ENCODE data around the gene ABLIM2.

The ABLIM2 gene

GRCh38 chr4:8135666-8136065 lies 22.9 kb downstream of the ABLIM2 start:
- no peak for DNase-seq

GRCh38 chr4:8133897-8134563 lies 24.6 kb downstream of the ABLIM2 start:
- no peak for DNase-seq

- DNase-seq, result no peak
Measured at GRCh38 chr4:8132947-8133705, 25.5 kb downstream of the ABLIM2 start.

GRCh38 chr4:8132400-8132799 lies 26.2 kb downstream of the ABLIM2 start:
- DNase-seq, result no peak

GRCh38 chr4:8131826-8132225 lies 26.8 kb downstream of the ABLIM2 start:
- no peak for DNase-seq

GRCh38 chr4:8131210-8131609 lies 27.4 kb downstream of the ABLIM2 start:
- no peak for DNase-seq

- DNase-seq, result no peak
Measured at GRCh38 chr4:8130346-8131066, 28.1 kb downstream of the ABLIM2 start.

- no peak for DNase-seq
Measured at GRCh38 chr4:8129785-8130184, 28.8 kb downstream of the ABLIM2 start.

- no peak for DNase-seq
Measured at GRCh38 chr4:8129136-8129535, 29.5 kb downstream of the ABLIM2 start.

- no peak for DNase-seq
Measured at GRCh38 chr4:8128100-8128856, 30.3 kb downstream of the ABLIM2 start.

- DNase-seq, result no peak
Measured at GRCh38 chr4:8127051-8127826, 31.4 kb downstream of the ABLIM2 start.

- DNase-seq, result no peak
Measured at GRCh38 chr4:8126523-8126922, 32.1 kb downstream of the ABLIM2 start.

GRCh38 chr4:8125526-8126056 lies 33.0 kb downstream of the ABLIM2 start:
- DNase-seq, result no peak

GRCh38 chr4:8123870-8124269 lies 34.7 kb downstream of the ABLIM2 start:
- DNase-seq, result no peak

GRCh38 chr4:8123389-8123788 lies 35.2 kb downstream of the ABLIM2 start:
- DNase-seq, result no peak

GRCh38 chr4:8122746-8123145 lies 35.9 kb downstream of the ABLIM2 start:
- DNase-seq, result no peak

GRCh38 chr4:8121292-8122015 lies 37.2 kb downstream of the ABLIM2 start:
- no peak for DNase-seq

GRCh38 chr4:8120501-8120900 lies 38.1 kb downstream of the ABLIM2 start:
- no peak for DNase-seq

GRCh38 chr4:8119877-8120276 lies 38.7 kb downstream of the ABLIM2 start:
- DNase-seq, result no peak

- no peak for DNase-seq
Measured at GRCh38 chr4:8118531-8118930, 40.1 kb downstream of the ABLIM2 start.

- no peak for DNase-seq
Measured at GRCh38 chr4:8118035-8118434, 40.6 kb downstream of the ABLIM2 start.

Data from activated CD4-positive, CD25-positive, alpha-beta regulatory T cell (primary cell).